DMS79 treated with DMSO at 0.1 percent for 48 hours (cell line): ENCODE data around the gene MSL1.

Source experiments
- DNase-seq: peaks from one replicate; lab custom pipeline; 2025; lab: John Stamatoyannopoulos, UW

Gene MSL1

GRCh38 chr17:40104594-40105486 is 16.9 kb upstream of the MSL1 start:
- DNase-seq, result no peak

- DNase-seq, result no peak
These were observed 15.7 kb upstream of the MSL1 start for GRCh38 chr17:40105861-40106759.

GRCh38 chr17:40106760-40107521 is 14.8 kb upstream of the MSL1 start:
- no peak for DNase-seq

GRCh38 chr17:40107522-40108174 is 14.1 kb upstream of the MSL1 start:
- no peak for DNase-seq

GRCh38 chr17:40108970-40109824 is 12.6 kb upstream of the MSL1 start:
- DNase-seq, result no peak

GRCh38 chr17:40110026-40110845 is 11.5 kb upstream of the MSL1 start:
- no peak for DNase-seq

GRCh38 chr17:40111221-40112128 is 10.3 kb upstream of the MSL1 start:
- peak; percentile 83 for DNase-seq

GRCh38 chr17:40112191-40112711 is 9.5 kb upstream of the MSL1 start:
- no peak for DNase-seq

GRCh38 chr17:40112718-40113109 is 9.1 kb upstream of the MSL1 start:
- no peak for DNase-seq

GRCh38 chr17:40113110-40113906 is 8.5 kb upstream of the MSL1 start:
- peak; percentile 95 for DNase-seq

GRCh38 chr17:40113907-40114245 is 7.9 kb upstream of the MSL1 start:
- DNase-seq, result no peak

- DNase-seq, result no peak
These were observed 6.7 kb upstream of the MSL1 start for GRCh38 chr17:40115101-40115436.

- DNase-seq, result no peak
These were observed 596 bp downstream of the MSL1 start for GRCh38 chr17:40122136-40122998.

GRCh38 chr17:40122999-40123810 is 1.4 kb downstream of the MSL1 start:
- DNase-seq, result peak; percentile 58

- DNase-seq, result no peak
These were observed 2.0 kb downstream of the MSL1 start for GRCh38 chr17:40123811-40124114.
